ENCODE results near the gene LRRC4B.

Gene LRRC4B

DNA sequence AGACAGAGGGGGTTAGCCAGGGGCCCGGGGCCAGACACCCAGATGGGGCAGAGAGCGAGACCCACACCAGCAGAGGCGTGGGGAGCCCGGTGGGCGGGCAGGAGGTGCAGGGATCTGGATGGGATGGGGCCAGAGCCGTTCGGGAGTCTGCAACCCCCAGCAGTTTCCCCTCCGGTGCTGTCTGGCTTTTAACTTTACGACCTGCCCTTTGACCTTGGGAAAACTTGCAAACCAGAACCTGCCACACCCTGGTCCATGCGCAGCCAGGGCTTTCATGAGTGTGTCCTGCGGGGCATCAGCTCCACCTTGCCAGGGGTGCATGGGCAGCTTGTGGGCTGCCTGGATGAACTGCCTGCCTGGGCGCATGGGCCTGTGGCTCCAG, 67.1 kb downstream of the LRRC4B start:
- no peak for DNase-seq

DNA sequence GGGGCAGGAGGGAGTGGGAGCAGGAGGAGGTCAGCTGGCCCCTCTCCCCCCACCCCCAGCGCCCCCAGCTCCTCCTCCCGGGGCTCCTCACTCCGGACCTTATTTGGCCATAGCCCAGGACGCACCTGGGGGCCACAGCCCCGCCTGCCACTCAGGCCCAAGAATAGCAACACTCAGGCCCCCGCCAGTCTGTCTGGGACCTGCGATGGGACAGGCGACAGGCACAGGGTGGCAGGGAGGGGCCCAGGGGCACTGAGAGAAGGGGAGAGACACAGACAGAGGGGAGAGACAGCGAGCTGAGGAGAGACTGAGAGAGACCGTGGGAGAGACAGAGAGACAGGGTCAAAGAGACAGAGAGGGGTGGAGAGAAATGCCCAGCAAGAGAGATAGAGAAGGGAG, 67.5 kb downstream of the LRRC4B start:
- no peak for DNase-seq

GRCh38 chr19:50500060-50500752, 68.0 kb downstream of the LRRC4B start:
- DNase-seq = no peak

- no peak for DNase-seq
Measured at GRCh38 chr19:50498219-50499056, 69.8 kb downstream of the LRRC4B start.

- no peak for DNase-seq
Measured at GRCh38 chr19:50497022-50497405, 71.2 kb downstream of the LRRC4B start.

DNA sequence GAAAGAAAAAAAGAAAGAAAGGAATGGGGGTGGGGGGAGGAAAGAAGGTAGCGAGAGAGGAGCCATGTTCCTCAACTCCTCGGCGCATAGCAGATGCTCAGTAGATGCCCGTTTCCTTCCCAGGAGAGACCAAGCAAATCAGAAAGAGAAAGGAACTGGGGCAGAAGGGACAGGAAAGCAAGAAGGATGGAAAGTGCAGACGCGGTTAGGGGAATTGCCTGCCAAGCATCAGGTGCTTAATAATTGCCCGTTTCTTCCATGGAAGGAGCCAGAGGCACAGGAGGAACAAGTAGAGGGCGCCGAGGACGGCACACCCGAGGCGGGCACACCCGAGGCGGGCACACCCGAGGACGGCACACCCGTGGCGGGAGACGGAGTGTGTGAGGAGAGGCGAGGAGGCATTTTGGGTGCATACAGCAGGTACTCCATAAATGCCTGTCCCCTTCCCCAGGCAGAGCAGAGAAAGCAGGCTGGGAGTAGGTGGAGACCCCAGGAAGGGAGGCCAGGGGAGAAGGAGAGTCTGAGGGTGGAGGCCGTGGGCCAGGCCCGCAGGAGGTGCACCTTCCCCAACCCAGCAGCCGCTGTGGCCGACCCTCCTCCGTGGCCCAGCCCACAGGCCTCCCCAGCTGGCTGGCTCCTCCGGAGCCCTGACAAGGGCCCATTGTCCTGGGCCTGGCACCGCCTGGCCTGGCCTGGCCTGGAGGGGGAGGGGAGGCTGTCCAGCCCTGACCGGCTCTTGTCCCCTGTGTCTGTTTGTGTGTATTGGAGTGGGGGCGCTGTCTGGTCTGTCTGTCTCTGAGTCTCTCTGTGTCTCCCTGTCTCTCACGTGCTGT, 71.8 kb downstream of the LRRC4B start:
- DNase-seq = no peak

GRCh38 chr19:50495020-50495531, 73.2 kb downstream of the LRRC4B start:
- DNase-seq = no peak

DNA sequence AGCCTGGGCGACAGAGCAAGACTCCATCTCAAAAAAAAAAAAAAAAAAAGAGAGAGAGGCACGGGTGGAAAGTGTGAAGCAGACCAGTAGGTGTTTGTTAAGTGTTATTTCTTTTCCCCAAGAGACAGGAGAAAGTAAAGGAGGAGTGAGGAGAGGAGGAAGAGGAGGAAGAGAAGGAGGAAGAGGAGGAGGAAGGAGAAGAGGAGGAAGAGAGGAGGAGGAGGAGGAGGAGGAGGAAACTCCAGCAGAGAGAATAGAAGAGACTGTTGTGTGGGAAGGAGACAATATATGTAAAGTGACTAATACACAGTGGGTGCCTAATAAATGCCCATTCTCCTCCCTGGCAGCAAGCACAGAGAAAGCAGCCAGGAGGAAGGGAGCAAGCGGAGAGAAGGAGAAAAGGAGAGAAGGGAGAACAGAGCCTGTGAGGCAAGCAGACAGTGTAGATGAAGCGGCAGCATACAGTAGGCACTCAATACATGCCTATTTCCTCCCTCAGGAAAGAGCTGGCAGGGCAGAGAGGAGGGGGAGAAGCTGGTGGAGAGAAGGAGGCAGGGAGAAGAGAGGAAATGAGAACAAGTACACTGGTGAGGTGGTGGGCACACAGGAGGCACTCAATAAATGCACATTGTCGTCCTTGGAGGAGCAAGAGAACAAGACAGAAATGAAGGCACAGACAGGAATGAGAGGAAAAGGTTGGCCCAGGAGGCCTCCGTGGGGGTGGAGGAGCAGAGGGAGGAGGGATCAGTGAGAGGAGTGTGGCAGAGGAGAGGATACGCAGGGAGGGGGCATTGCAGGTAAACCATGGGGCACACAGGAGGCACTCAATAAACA, 73.8 kb downstream of the LRRC4B start:
- no peak for DNase-seq

GRCh38 chr19:50493171-50493570, 75.1 kb downstream of the LRRC4B start:
- DNase-seq = no peak

- DNase-seq = no peak
Measured at GRCh38 chr19:50492303-50493052, 75.8 kb downstream of the LRRC4B start.

GRCh38 chr19:50490991-50491472, 77.2 kb downstream of the LRRC4B start:
- DNase-seq = no peak

- no peak for DNase-seq
Measured at GRCh38 chr19:50490411-50490811, 77.8 kb downstream of the LRRC4B start.

DNA sequence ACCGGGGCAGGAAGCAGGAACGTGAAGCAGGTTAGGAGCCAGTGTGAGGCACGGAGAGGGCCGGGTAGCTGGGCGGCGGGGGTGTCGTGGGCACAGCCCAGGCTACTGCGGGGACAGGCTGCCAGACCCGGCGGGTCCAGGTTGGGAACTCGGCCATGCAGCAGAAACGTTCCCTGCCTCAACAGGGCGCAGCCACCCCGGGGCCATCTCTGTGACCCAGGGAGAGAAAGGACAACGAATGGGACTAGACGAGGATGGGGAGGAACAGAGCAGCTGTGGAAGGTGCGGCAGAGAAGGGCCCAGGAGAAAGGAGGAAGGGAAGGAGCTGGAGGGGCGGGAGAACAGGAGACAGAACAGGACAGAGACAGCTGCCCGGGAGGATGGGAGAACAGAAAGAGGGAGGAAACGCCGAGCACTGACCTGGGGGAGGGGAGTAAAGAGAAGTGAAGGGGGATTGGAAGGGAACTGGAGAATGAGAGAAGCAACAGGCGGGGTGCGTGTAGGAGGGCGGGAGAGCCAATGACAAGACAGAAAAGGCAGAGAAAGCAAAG, 78.7 kb downstream of the LRRC4B start:
- no peak for DNase-seq

GRCh38 chr19:50488389-50489194, 79.6 kb downstream of the LRRC4B start:
- no peak for DNase-seq

GRCh38 chr19:50486823-50487515, 81.3 kb downstream of the LRRC4B start:
- DNase-seq = peak; percentile 47

GRCh38 chr19:50485284-50485955, 82.8 kb downstream of the LRRC4B start:
- DNase-seq = no peak

DNA sequence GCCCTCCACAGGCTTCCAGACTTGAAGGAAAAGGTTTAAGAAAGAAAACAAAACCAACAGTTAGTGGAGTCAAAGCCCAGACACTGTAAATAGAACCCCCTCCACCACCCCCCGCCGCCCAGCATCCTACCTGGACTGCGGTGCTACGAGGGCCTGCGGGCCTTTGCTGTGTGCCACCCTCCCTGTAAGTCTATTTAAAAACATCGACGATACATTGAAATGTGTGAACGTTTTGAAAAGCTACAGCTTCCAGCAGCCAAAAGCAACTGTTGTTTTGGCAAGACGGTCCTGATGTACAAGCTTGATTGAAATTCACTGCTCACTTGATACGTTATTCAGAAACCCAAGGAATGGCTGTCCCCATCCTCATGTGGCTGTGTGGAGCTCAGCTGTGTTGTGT, 85.3 kb downstream of the LRRC4B start:
- no peak for DNase-seq

DNA sequence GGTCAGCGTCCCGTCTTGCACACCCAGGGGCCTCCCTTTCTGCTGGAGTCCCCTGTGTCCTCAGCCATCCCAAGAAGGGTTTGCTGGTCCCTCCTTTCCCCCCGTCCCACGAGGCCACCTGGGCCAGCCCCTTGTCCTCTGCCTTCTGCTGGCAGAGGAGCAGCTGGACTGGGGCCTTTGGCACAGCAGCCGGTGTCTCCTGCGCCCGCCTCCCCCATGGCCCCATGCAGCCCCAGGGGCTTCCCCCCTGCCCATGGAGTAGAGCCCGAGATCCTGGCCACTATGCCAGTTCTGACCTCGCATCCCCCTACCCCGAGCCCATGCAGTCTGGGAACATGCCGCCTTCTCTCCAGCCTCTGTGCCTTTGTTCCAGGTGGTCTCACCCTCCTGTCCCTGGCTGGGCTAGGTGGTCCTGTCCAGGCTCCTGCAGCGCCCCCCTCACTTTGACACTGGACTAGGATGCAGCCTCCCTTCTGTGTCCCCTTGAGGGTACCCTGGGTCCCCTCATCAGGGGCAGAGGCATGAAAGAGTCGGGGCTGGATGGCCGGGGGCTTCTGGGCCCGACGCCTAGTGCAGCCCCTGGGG, 85.9 kb downstream of the LRRC4B start:
- no peak for DNase-seq

Measured in activated CD4-positive, alpha-beta T cell treated with anti-CD3 and anti-CD28 coated beads, Interleukin-2, amount 50 U/mL, for 16 hours (primary cell).